ENCODE results near the gene ITIH4.

ITIH4 gene

GRCh38 chr3:52763466-52763865 is 67.0 kb downstream of the ITIH4 start:
- Histone ChIP-seq H3K36me3 (ENCODE audit: control insufficient read depth, insufficient read depth, low read length) (peaks cover 7% of the 10 kb centered on the region), H3K4me1 (ENCODE audit: control insufficient read depth, insufficient read depth, low read length) (no peaks in the 10 kb centered on the region), H3K9me3 (ENCODE audit: control insufficient read depth, insufficient read depth, low read length) (no peaks in the 10 kb centered on the region), H3K9ac (ENCODE audit: low read depth, low read length) (no peak overlapping the region), H3K27me3 (ENCODE audit: control insufficient read depth, insufficient read depth, low read length) (no peaks in the 10 kb centered on the region), H3K4me3 (ENCODE audit: low read depth, low read length) (no peak overlapping the region)
